GM23248 (cell line): ENCODE results near the gene TMIGD2. TPM values are rescaled to one million over a fixed set of nuclear protein-coding genes. Genes with fewer than 3 reads are reported as not detected.
"Not testable (repeated sequence)": the region's sequence is repeated elsewhere in the genome, so short reads cannot be mapped to it uniquely, and the experiment has no call there.

Source experiments
- DNase-seq: peaks from one replicate; pipeline ENCODE4 v3.0.0-alpha.2; 2015
- H2AFZ ChIP-seq: fragments of 200-600 bp; sonication (generic); 2 replicates; pipeline ENCODE4 v1.6.1; 2016; ENCODE audit warnings: antibody characterized with exemption
- H3F3A ChIP-seq: fragments of 200-600 bp; sonication (generic); 2 replicates; pipeline ENCODE4 v1.6.1; 2016; ENCODE audit warnings: mild to moderate bottlenecking, antibody characterized with exemption, mixed run types; ENCODE audit not compliant: insufficient read depth
- H3K27ac ChIP-seq: fragments of 200-600 bp; sonication (generic); 2 replicates; pipeline ENCODE4 v1.5.1; 2016; ENCODE audit warnings: mild to moderate bottlenecking
- H3K27me3 ChIP-seq: fragments of 200-600 bp; sonication (generic); replicated peaks from 2 replicates; pipeline ENCODE4 v1.6.1; 2016; ENCODE audit warnings: mild to moderate bottlenecking; ENCODE audit not compliant: insufficient read depth
- H3K36me3 ChIP-seq: fragments of 200-600 bp; sonication (generic); 2 replicates; pipeline ENCODE4 v1.6.1; 2016; ENCODE audit warnings: low read depth, mild to moderate bottlenecking
- H3K4me1 ChIP-seq: fragments of 200-600 bp; sonication (generic); 2 replicates; pipeline ENCODE4 v1.6.1; 2016; ENCODE audit warnings: mild to moderate bottlenecking; ENCODE audit not compliant: insufficient read depth
- H3K4me2 ChIP-seq: fragments of 200-600 bp; sonication (generic); one replicate; pipeline ENCODE4 v1.6.1; 2016; ENCODE audit warnings: mild to moderate bottlenecking; ENCODE audit not compliant: unreplicated experiment
- H3K4me3 ChIP-seq: fragments of 200-600 bp; sonication (generic); 2 replicates; pipeline ENCODE4 v1.5.1; 2016; ENCODE audit warnings: mild to moderate bottlenecking
- H3K79me2 ChIP-seq: fragments of 200-600 bp; sonication (generic); 2 replicates; pipeline ENCODE4 v1.6.1; 2016; ENCODE audit warnings: mild to moderate bottlenecking; ENCODE audit not compliant: insufficient read depth
- H3K9ac ChIP-seq: fragments of 200-600 bp; sonication (generic); 2 replicates; pipeline ENCODE4 v1.6.1; 2016; ENCODE audit warnings: mild to moderate bottlenecking
- H3K9me2 ChIP-seq: fragments of 200-600 bp; sonication (generic); 2 replicates; pipeline ENCODE4 v1.6.1; 2016; ENCODE audit warnings: mixed run types, mild to moderate bottlenecking, moderate library complexity; ENCODE audit not compliant: insufficient read depth
- H3K9me3 ChIP-seq: fragments of 200-600 bp; sonication (generic); one replicate; pipeline ENCODE4 v1.6.1; 2017; ENCODE audit warnings: low read depth
- H4K20me1 ChIP-seq: fragments of 200-600 bp; sonication (generic); 2 replicates; pipeline ENCODE4 v1.6.0; 2016; ENCODE audit not compliant: insufficient read depth
- EZH2 ChIP-seq: fragments of 200-600 bp; sonication (generic); IDR thresholded peaks from 2 replicates; pipeline ENCODE4 v1.6.1; 2018; ENCODE audit warnings: antibody characterized with exemption, mild to moderate bottlenecking; ENCODE audit not compliant: insufficient read depth, poor library complexity, severe bottlenecking
- EZH2phosphoT487 ChIP-seq: fragments of 200-600 bp; sonication (generic); IDR thresholded peaks from 2 replicates; pipeline ENCODE4 v1.6.1; 2018; ENCODE audit warnings: antibody characterized with exemption, moderate library complexity, mild to moderate bottlenecking, low read depth; ENCODE audit not compliant: insufficient read depth
- WGBS, 2 experiments: methylation state at CpG; one replicate each; pipeline ENCODE4 v1.1.6; 2015 to 2017; ENCODE audit warnings: low lambda C conversion rate in 2 of 2, low coverage in 1 of 2; ENCODE audit errors: missing lambda C conversion rate in 2 of 2; 5-methylcytosine and 5-hydroxymethylcytosine counted together
- in situ Hi-C: fragments of 300-500 bp; cut with MboI; formaldehyde crosslinking; loops from 2 replicates; pipeline ENCODE4 v1.15.0; 2020
- polyA plus RNA-seq: library from polyadenylated mRNA; unstranded; fragments of >200 nt; fragmentation: Nextera tagmentation; extraction: Ambion mirVana; gene quantifications from 2 replicates; pipeline ENCODE4 v1.2.1, GENCODE V29; 2016
- total RNA-seq: library from RNA; depleted of rRNA; stranded (reverse); fragments of >200 nt; shearing (Covaris generic); gene quantifications from 2 replicates; pipeline ENCODE4 v1.2.3, GENCODE V29; 2014

The TMIGD2 gene
- total and polyA plus RNA-seq, 2 experiments from 2014 or later: not detected

DNA sequence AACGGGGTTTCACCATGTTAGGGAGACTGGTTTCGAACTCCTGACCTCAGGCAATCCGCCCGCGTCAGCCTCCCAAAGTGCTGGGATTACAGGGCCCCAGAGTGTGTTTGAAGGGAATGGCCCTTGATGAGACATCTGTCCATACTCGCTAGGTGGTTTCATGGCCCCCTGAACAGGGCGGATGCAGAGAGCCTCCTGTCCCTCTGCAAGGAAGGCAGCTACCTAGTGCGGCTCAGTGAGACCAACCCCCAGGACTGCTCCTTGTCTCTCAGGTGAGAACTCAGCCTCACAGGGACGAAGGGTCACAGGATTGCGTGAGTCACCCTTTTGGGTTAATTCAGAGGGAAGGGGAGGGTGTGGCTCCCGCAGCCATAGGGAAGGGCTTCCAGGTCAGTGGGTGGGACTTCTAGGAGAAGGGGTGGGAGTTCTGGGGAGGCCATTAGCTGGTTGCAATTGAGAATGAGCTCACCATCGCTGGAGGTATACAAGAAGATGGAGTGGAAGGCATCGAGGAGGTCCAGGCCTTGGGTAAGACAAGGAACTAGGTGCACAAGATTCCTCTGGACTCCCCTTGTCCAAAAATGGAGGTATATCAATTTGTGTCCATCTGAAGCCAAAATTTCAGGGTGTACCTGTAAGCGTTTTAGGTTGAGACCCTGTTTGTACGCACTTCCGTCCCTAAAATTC lies 14.0 kb downstream of the TMIGD2 start:
- no peaks in the 10 kb centered on the region for H3F3A ChIP-seq
- H3K9me2 ChIP-seq: no peaks in the 10 kb centered on the region
- no peaks in the 10 kb centered on the region for H3K79me2 ChIP-seq
- H3K27ac ChIP-seq: no peak overlapping the region
- H3K36me3 ChIP-seq: no peaks in the 10 kb centered on the region
- H2AFZ ChIP-seq: no peak overlapping the region
- H3K9me3 ChIP-seq: no peaks in the 10 kb centered on the region
- no peak overlapping the region for H3K4me3 ChIP-seq
- no peak for DNase-seq
- no peaks in the 10 kb centered on the region for H3K4me1 ChIP-seq
- 77 to 79% methylated on average over 16 of the region's 16 CpGs for WGBS, 2 experiments
- H3K9ac ChIP-seq: no peak overlapping the region
- H3K27me3 ChIP-seq: peaks cover 15% of the 10 kb centered on the region
- no peak overlapping the region for H3K4me2 ChIP-seq
- in situ Hi-C loops: no loop called here
- H4K20me1 ChIP-seq: no peaks in the 10 kb centered on the region
- TF ChIP-seq EZH2phosphoT487: no peak
- no peak for TF ChIP-seq EZH2

GRCh38 chr19:4286141-4286540 lies 16.0 kb downstream of the TMIGD2 start:
- H4K20me1 ChIP-seq, H3K9me2 ChIP-seq, H3K4me3 ChIP-seq, DNase-seq, H3K4me2 ChIP-seq, in situ Hi-C loops, H3K27ac ChIP-seq, H2AFZ ChIP-seq, H3K9me3 ChIP-seq, H3F3A ChIP-seq, H3K9ac ChIP-seq, H3K36me3 ChIP-seq, H3K4me1 ChIP-seq, H3K79me2 ChIP-seq: not testable (repeated sequence)
- peaks cover 23% of the 10 kb centered on the region for H3K27me3 ChIP-seq
- whole genome bisulfite sequencing, 2 experiments: 84% methylated on average over 4 of the region's 4 CpGs

GRCh38 chr19:4284974-4285373 lies 17.2 kb downstream of the TMIGD2 start:
- H2AFZ ChIP-seq: no peak overlapping the region
- no peak overlapping the region for H3K27ac ChIP-seq
- 25 to 27% methylated on average over 6 of the region's 6 CpGs for WGBS, 2 experiments

GRCh38 chr19:4284176-4284958 lies 17.8 kb downstream of the TMIGD2 start:
- Histone ChIP-seq H3K4me2 (no peak overlapping the region), H3K4me3 (no peak overlapping the region), H2AFZ (no peak overlapping the region), H4K20me1 (no peaks in the 10 kb centered on the region), H3K27me3 (peaks cover 38% of the 10 kb centered on the region), H3K9ac (no peak overlapping the region), H3K4me1 (no peaks in the 10 kb centered on the region), H3K79me2 (no peaks in the 10 kb centered on the region), H3K9me3 (no peaks in the 10 kb centered on the region), H3K36me3 (no peaks in the 10 kb centered on the region), H3K9me2 (no peaks in the 10 kb centered on the region), H3F3A (no peaks in the 10 kb centered on the region), H3K27ac (no peak overlapping the region)
- TF ChIP-seq EZH2 (no peak), EZH2phosphoT487 (no peak)
- DNase-seq: peak; percentile 27
- in situ Hi-C loops: no loop called here
- WGBS, 2 experiments: 34 to 35% methylated on average over 20 of the region's 20 CpGs

More at GRCh38 chr19:4284974-4285373, 17.2 kb downstream of the TMIGD2 start:
- Histone ChIP-seq H3K4me2 (no peak overlapping the region), H3K36me3 (no peaks in the 10 kb centered on the region), H4K20me1 (no peaks in the 10 kb centered on the region), H3K9me3 (no peaks in the 10 kb centered on the region), H3K27me3 (peaks cover 35% of the 10 kb centered on the region), H3F3A (no peaks in the 10 kb centered on the region), H3K4me1 (no peaks in the 10 kb centered on the region), H3K9ac (no peak overlapping the region), H3K79me2 (no peaks in the 10 kb centered on the region), H3K9me2 (no peaks in the 10 kb centered on the region), H3K4me3 (no peak overlapping the region)
- TF ChIP-seq EZH2: no peak
- in situ Hi-C loops: no loop called here
- DNase-seq: no peak
